SU-DHL-6 (cell line): Measurements from ENCODE around the gene BANK1.

ENCODE experiments used
- H2AFZ ChIP-seq: fragments of 200-600 bp; sonication (generic); 2 replicates; pipeline ENCODE4 v1.6.1; 2014; ENCODE audit warnings: low read depth, mild to moderate bottlenecking, moderate library complexity, mixed read lengths, antibody characterized with exemption, low read length; ENCODE audit not compliant: severe bottlenecking
- H3F3A ChIP-seq: fragments of 200-600 bp; shearing (Covaris generic); 2 replicates; pipeline ENCODE4 v1.6.0; 2016; ENCODE audit warnings: antibody characterized with exemption, mild to moderate bottlenecking; ENCODE audit not compliant: insufficient read depth
- H3K27ac ChIP-seq: fragments of 200-600 bp; sonication (generic); 2 replicates; pipeline ENCODE4 v1.5.1; 2016; ENCODE audit warnings: low read depth, mild to moderate bottlenecking, low read length, moderate library complexity, mixed read lengths
- H3K27me3 ChIP-seq: fragments of 200-600 bp; sonication (generic), shearing (Covaris generic); 2 replicates; pipeline ENCODE4 v1.6.0; 2014; ENCODE audit warnings: mild to moderate bottlenecking, low read length
- H3K36me3 ChIP-seq: fragments of 200-600 bp; sonication (generic); 2 replicates; pipeline ENCODE4 v1.6.1; 2014; ENCODE audit warnings: mild to moderate bottlenecking, low read length, mixed read lengths
- H3K4me2 ChIP-seq: fragments of 300-600, 200-600 bp; shearing (Covaris generic), sonication (generic); 2 replicates; pipeline ENCODE4 v1.6.0; 2014; ENCODE audit warnings: low read length, low read depth, mild to moderate bottlenecking; ENCODE audit not compliant: poor library complexity, severe bottlenecking
- H3K4me3 ChIP-seq: fragments of 200-600 bp; sonication (generic); 2 replicates; pipeline ENCODE4 v1.5.1; 2014; ENCODE audit warnings: antibody characterized with exemption, low read length, mild to moderate bottlenecking, mixed read lengths; ENCODE audit not compliant: insufficient read depth, poor library complexity, severe bottlenecking
- H3K79me2 ChIP-seq: fragments of 200-600 bp; sonication (generic); 2 replicates; pipeline ENCODE4 v1.6.1; 2014; ENCODE audit warnings: mild to moderate bottlenecking, low read length, moderate library complexity; ENCODE audit not compliant: insufficient read depth
- H3K9ac ChIP-seq: fragments of 200-600 bp; sonication (generic); 2 replicates; pipeline ENCODE4 v1.7.0; 2014; ENCODE audit warnings: mild to moderate bottlenecking, low read length
- H3K9me2 ChIP-seq: fragments of 200-600 bp; sonication (generic); replicated peaks from 2 replicates; pipeline ENCODE4 v1.6.1; 2014; ENCODE audit warnings: low read length; ENCODE audit not compliant: insufficient read depth
- H3K9me3 ChIP-seq: fragments of 200-600 bp; sonication (generic); 2 replicates; pipeline ENCODE4 v1.6.1; 2014; ENCODE audit warnings: low read length, mixed read lengths; ENCODE audit not compliant: insufficient read depth
- H4K20me1 ChIP-seq: fragments of 200-600 bp; sonication (generic); 2 replicates; pipeline ENCODE4 v1.6.1; 2014; ENCODE audit warnings: low read depth, mild to moderate bottlenecking, antibody characterized with exemption, low read length, moderate library complexity, mixed read lengths
- EZH2phosphoT487 ChIP-seq: fragments of 200-600 bp; sonication (generic), shearing (Covaris generic); conservative IDR thresholded peaks from 2 replicates; pipeline ENCODE4 v1.6.1; 2018; ENCODE audit warnings: mild to moderate bottlenecking, antibody characterized with exemption, low read length, moderate library complexity, mixed read lengths
- TF ChIP-seq, protein P1 (sequence below): fragments of 200-600 bp; sonication (generic); IDR thresholded peaks from one replicate; pipeline ENCODE4 v1.5.1; 2017; ENCODE audit warnings: antibody characterized with exemption, mild to moderate bottlenecking, low read length, moderate library complexity; ENCODE audit not compliant: insufficient read depth, poor library complexity, severe bottlenecking

Gene BANK1

DNA sequence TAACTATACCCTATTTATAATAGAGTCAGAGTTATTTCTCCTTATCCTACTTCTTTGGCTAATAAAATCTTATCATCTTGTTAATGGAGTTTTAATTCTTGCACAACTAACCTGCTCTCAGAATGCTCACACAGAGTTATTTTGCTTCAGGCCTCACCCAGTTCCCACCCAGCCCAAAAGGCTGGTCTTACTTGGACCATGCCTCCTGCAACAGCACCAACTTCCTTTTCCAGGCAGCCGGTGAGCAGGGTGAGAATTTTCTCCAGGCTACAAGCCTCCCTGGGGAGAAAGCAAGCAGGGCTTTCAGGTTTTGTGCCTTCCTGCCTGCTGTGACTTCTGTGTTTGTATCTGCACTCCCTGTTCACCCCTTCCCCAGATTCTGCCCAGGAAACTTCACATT is 29.1 kb upstream of the BANK1 start:
- no peaks in the 10 kb centered on the region for H3K79me2 ChIP-seq
- no peak overlapping the region for H2AFZ ChIP-seq
- no peaks in the 10 kb centered on the region for H3K9me3 ChIP-seq
- H3K36me3 ChIP-seq: no peaks in the 10 kb centered on the region
- H3K27me3 ChIP-seq: no peaks in the 10 kb centered on the region
- no peaks in the 10 kb centered on the region for H3F3A ChIP-seq
- no peaks in the 10 kb centered on the region for H3K9me2 ChIP-seq
- no peak overlapping the region for H3K9ac ChIP-seq
- no peak overlapping the region for H3K27ac ChIP-seq
- no peak overlapping the region for H3K4me3 ChIP-seq
- H3K4me2 ChIP-seq: no peak overlapping the region
- TF ChIP-seq, protein P1, sequence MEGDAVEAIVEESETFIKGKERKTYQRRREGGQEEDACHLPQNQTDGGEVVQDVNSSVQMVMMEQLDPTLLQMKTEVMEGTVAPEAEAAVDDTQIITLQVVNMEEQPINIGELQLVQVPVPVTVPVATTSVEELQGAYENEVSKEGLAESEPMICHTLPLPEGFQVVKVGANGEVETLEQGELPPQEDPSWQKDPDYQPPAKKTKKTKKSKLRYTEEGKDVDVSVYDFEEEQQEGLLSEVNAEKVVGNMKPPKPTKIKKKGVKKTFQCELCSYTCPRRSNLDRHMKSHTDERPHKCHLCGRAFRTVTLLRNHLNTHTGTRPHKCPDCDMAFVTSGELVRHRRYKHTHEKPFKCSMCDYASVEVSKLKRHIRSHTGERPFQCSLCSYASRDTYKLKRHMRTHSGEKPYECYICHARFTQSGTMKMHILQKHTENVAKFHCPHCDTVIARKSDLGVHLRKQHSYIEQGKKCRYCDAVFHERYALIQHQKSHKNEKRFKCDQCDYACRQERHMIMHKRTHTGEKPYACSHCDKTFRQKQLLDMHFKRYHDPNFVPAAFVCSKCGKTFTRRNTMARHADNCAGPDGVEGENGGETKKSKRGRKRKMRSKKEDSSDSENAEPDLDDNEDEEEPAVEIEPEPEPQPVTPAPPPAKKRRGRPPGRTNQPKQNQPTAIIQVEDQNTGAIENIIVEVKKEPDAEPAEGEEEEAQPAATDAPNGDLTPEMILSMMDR: no peak
- no peak for TF ChIP-seq EZH2phosphoT487
- no peaks in the 10 kb centered on the region for H4K20me1 ChIP-seq

DNA sequence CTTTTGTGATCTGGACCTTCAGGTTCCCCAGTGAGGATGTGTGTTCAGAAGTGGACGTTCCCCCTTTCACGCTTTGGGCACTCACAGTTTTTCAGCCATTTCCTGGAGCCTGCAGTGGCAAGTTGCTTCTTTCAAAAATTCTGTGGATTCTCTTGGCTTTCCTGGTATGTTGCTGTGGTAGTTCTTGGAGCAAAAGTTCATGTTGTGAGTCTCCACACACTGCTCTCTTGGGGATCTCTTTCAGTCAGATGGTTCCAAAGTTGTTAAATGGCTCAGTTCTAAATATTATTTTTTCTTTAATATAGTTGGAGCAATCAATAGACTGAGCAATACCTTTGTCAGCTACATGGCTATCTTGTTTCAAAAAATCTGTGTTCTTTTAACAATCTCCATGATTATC is 28.5 kb upstream of the BANK1 start:
- H3K79me2 ChIP-seq: no peaks in the 10 kb centered on the region
- H3K9me3 ChIP-seq: no peaks in the 10 kb centered on the region
- no peak overlapping the region for H3K4me3 ChIP-seq
- no peak for TF ChIP-seq EZH2phosphoT487
- TF ChIP-seq, protein P1: no peak
- no peak overlapping the region for H3K4me2 ChIP-seq
- H3F3A ChIP-seq: no peaks in the 10 kb centered on the region
- H4K20me1 ChIP-seq: no peaks in the 10 kb centered on the region
- no peak overlapping the region for H3K27ac ChIP-seq
- no peaks in the 10 kb centered on the region for H3K27me3 ChIP-seq
- no peak overlapping the region for H3K9ac ChIP-seq
- H3K36me3 ChIP-seq: no peaks in the 10 kb centered on the region
- no peak overlapping the region for H2AFZ ChIP-seq
- H3K9me2 ChIP-seq: no peaks in the 10 kb centered on the region

DNA sequence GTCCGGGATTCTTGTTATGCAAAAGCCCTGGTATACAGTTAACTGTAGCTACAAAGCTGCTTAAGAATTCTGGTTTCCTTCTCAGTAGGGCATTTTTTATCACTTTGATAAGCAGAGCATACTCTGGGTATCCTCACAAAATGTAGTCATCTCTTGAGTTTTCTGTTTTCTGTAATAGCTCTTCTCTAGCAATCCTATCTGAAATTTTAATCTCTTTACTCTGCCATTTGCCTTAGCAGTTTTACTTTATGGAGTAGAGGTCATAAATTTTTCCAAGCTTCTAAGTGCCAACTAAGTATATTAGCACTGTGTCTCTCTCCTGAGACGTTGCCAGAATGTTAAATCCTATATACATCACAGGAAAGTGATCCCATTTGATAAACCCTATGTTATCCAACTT is 28.0 kb upstream of the BANK1 start:
- no peaks in the 10 kb centered on the region for H3K79me2 ChIP-seq
- TF ChIP-seq, protein P1: no peak
- TF ChIP-seq EZH2phosphoT487: no peak
- no peaks in the 10 kb centered on the region for H4K20me1 ChIP-seq
- H3K9me3 ChIP-seq: no peaks in the 10 kb centered on the region
- H3F3A ChIP-seq: no peaks in the 10 kb centered on the region
- H3K4me2 ChIP-seq: no peak overlapping the region
- H3K27me3 ChIP-seq: no peaks in the 10 kb centered on the region
- H3K4me3 ChIP-seq: no peak overlapping the region
- no peak overlapping the region for H3K27ac ChIP-seq
- H3K9ac ChIP-seq: no peak overlapping the region
- H3K36me3 ChIP-seq: no peaks in the 10 kb centered on the region
- no peaks in the 10 kb centered on the region for H3K9me2 ChIP-seq
- no peak overlapping the region for H2AFZ ChIP-seq
